GM21619 (cell line): ENCODE data around the gene UGP2.
"Not testable (repeated sequence)": the region's sequence is repeated elsewhere in the genome, so short reads cannot be mapped to it uniquely, and the experiment has no call there.

Experiments
- ATAC-seq: cut with Tn5 transposase; IDR thresholded peaks from one replicate; pipeline ENCODE4 v1.9.1; 2021; ENCODE audit not compliant: unreplicated experiment

UGP2 gene

DNA sequence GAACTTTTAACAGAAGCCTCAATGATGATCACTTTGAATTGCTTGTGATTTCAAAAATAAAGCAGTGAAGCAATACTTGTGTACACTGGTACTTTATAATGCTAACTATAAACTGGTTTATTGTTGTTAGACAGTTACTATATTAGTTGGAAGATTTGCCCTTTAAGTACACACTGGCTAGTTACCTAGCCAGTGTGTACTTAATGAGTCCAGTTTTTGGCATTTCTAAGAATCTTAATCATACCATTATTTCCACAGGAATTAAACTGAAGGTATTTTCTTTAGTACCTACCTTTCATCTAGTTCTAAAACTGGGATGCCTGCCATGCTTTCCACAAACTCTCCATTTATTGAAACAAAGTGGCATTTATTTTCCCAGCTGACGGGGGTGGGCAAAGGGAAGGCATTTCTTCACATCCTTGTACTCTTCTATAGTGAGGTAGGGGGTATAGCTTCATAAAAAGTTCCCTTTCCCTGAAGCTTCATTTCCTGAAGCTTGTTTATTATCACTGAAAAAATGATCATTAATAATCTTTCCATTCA is 49.9 kb downstream of the UGP2 start:
- no peak for ATAC-seq

DNA sequence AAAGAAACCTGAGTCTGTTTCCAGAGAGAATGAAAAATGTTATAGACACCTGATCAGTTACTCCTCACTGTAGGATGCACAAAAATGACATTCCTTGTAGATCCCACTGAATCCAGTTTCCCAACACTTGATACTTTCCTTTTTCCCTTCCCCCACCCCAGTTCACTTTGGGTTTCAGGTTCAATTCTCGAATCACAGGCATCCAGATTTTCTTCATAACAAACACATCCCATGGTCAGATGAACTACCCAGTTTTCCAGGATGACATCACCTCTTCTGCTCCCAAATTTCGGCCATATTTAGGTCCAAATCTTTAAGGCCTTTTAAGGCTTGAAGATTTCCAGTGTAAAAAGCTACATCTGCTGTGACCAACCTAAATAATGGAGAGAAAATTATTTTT is 51.5 kb downstream of the UGP2 start:
- ATAC-seq: no peak

DNA sequence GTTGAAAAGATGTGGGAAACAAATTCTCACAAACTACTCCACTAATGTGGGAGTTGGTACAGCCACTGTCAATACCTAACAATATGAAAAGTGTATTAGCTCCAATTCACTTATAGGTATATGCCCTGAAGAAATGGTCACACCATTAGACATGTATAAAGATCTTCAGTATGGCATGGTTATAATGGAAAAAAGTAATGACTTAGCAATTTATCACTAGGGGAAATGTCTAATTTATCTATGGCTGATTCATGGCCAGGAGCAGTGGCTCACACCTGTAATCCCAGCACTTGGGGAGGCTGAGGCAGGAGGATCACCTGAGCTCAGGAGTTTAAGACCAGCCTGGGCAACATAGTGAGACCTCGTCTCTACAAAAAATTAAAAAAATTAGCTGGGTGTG is 52.5 kb downstream of the UGP2 start:
- ATAC-seq: no peak

DNA sequence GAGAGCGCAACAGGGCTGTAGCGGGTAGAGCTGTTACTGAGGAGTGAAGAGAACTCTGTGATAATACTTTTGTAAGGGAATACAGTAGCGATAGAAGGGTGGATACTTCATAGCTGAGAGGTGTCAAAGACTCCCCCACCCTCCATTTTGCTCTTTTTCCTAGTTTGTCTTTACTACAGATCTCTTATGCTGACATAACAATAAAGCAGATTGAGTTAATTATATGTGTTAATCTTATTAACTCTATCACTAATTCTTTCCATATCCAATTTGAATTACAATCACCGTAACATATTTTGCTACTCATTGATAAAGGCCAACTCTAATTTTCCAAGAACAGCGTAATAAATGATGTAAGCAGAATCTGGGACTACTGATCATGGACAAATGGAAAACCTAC is 57.1 kb downstream of the UGP2 start:
- ATAC-seq: no peak

DNA sequence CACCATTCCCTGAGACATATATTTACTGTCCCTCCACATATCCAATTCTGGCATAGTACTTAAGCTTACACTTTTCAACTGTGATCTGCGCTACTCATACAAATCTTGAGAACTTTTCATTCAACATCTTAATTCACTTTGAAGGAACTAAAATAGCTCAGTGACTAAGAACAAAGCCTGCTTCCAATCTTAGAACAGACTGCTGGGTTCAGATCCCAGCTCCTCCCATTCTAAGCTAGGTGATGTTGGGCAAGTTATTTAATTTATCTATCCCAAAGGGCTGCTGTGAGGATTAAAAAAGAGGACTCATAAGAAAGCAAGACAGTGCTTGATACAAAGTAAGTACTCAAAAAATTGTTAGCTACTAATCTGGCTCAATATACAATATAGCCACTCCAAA is 57.9 kb downstream of the UGP2 start:
- ATAC-seq: no peak

DNA sequence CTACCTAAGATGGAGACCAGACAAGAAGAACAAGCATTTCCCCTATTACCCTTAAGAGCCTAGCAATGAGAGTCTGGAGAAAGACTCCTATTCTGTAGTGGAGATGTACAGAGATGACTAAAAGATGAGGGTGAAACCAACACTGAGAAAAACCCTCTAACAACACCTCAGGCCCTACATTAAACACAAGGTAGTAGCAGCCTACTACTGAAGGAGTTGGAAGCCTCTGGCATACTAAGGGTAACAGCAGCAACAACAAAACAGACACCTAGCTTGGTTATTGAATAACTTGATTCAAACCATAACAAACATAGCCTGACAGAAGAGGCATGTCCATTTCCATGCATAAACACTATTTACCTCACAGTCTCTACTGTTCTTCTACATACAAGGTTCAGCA is 60.5 kb downstream of the UGP2 start:
- no peak for ATAC-seq

DNA sequence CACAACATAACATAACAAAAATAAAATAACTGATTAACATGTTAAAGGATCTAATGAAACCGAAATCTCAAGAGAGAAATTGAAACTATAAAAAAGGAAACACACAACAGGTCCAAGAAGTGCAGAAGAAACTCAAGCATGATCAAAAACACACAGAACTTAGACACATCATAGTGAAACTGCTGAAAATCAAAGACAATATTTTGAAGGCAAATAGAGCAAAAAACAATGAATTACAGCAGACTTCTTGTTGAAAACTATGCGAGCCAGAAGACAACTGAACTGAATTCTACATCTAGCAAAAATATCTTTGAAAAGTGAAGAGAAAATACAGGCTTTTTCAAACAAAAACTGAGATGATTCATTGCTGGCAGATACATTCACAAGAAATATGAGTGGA is 61.3 kb downstream of the UGP2 start:
- ATAC-seq: no peak

DNA sequence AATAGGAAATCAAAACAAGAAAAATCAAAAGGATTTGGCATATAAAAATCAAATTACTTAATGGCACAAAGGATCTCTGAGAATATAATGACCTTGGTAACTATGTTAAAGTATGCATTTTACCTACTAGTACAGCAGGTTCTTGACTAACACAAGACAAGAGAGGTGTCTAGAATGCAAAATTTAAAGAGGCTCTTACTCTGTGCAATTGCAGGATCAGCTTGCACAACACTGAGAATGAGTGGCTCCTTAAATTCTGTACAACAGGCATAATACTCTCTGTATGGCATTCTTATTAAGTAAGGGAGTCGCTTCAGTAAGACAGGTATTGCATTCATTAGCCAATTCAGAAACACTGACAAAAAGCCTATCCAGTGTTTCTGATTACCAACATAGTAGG is 72.6 kb downstream of the UGP2 start:
- ATAC-seq: no peak

DNA sequence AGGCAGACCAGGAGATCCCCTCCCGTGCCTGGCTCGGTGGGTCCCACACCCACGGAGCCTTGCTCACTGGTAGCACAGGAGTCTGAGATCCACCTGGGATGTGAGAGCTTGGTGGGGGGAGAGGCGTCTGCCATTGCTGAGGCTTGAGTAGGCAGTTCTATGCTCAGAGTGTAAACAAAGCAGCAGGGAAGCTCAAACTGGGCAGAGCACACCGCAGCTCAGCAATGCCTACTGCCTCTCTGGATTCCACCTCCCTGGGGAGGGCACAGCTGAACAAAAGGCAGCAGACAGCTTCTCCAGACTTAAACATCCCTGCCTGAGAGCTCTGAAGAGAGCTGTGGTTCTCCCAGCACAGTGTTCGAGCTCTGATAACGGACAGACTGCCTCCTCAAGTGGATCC is 85.1 kb downstream of the UGP2 start:
- no peak for ATAC-seq

DNA sequence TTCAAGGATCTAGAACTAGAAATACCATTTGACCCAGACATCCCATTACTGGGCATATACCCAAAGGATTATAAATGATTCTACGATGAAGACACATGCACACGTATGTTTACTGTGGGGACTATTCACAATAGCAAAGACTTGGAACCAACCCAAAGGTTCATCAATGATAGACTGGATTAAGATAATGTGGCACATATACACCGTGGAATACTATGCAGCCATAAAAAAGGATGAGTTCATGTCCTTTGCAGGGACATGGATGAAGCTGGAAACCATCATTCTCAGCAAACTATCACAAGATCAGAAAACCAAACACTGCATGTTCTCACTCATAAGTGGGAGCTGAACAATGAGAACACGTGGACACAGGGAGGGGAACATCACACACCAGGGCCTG is 90.4 kb downstream of the UGP2 start:
- not testable (repeated sequence) for ATAC-seq
